Colonic mucosa (tissue), 4 donors: ENCODE data around the gene ACER3. TPM values are rescaled to one million over a fixed set of nuclear protein-coding genes. Genes with fewer than 3 reads are reported as not detected.

Experiments
- DNase-seq: peaks from one replicate; pipeline ENCODE4 v3.0.0-alpha.2; 2020
- H3K27ac ChIP-seq: fragments of 200-600 bp; one replicate; pipeline ENCODE4 v1.8.0; 2021
- H3K27me3 ChIP-seq: fragments of 200-600 bp; one replicate; pipeline ENCODE4 v1.8.0; 2021
- H3K36me3 ChIP-seq: fragments of 200-600 bp; one replicate; pipeline ENCODE4 v1.8.0; 2021
- H3K4me1 ChIP-seq: fragments of 200-600 bp; one replicate; pipeline ENCODE4 v1.8.0; 2021; ENCODE audit warnings: mild to moderate bottlenecking
- H3K4me3 ChIP-seq: fragments of 200-600 bp; one replicate; pipeline ENCODE4 v1.8.0; 2021
- H3K9ac ChIP-seq, 2 donors: one replicate each; pipeline ENCODE4 v1.7.0; 2013; ENCODE audit warnings: control low read depth in 2 of 2, low read depth in 2 of 2, low read length in 2 of 2
- H3K9me3 ChIP-seq: fragments of 200-600 bp; one replicate; pipeline ENCODE4 v1.8.0; 2021
- intact Hi-C: fragments of 100-400 bp; cut with DNase I; formaldehyde crosslinking; loops from one replicate; pipeline ENCODE4 v1.14.1; 2022
- total RNA-seq, 2 donors: library from RNA; stranded (reverse); fragmentation: NEBNext Ultra II Directional in 1 of 2; extraction: Animal tissue kit (Norgen Biotek cat#: 25700) in 1 of 2; gene quantifications; one replicate each; pipeline ENCODE4 v1.2.1, GENCODE V29; 2021
- TF ChIP-seq, protein P1 (sequence below): fragments of 200-600 bp; IDR thresholded peaks from one replicate; pipeline ENCODE4 v1.8.0; 2022; ENCODE audit warnings: antibody characterized with exemption, mild to moderate bottlenecking
- donor health status: healthy.
- donor health status: DM: no; HTN: no; CAD: no.
- donor health status: DM: no; HTN: no; CAD: no.

ACER3 gene
- total RNA-seq, 2 donors from 2014 or later: 25.0 to 36.4 TPM

DNA sequence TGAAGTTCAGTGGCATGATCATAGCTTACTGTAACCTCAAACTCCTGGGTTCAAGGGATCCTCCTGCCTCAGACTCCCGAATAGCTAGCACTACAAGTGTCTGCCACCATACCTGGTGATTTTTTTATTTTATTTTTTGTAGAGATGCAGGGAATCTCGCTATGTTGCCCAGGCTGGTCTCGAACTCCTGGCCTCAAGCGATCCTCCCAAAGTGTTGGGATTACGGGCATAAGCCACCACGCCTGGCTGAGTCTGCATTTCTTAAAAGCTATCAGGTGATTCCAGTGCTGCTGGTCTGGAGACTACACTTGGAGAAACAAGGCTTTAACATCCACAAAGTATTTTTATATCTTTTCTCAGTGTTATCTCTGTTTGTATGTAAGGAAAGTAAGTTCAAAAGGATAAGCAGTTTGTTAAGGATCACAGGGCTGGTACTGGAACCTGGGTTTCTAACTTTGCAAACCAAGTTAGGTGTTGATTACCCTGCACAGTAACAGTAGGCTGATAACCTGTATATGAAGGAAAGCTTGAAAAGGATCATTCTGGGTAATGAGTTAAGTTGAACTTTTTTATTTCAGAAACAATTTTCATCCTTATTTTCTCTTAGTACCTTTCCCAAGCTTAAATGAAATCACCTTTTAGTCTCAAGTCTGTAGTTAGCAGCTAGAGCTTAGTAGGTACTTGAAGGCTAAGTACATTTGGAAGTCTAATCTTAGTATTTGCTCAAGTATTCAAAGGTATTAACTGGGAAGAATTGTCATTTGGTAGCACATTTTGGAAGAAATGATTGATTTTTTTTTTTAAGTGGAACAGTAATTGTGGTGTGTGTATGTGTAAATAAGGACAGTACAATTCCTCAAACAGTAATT lies 12.5 kb downstream of the ACER3 start:
- intact Hi-C loops: no loop called here
- H3K36me3 ChIP-seq: no peaks in the 10 kb centered on the region

DNA sequence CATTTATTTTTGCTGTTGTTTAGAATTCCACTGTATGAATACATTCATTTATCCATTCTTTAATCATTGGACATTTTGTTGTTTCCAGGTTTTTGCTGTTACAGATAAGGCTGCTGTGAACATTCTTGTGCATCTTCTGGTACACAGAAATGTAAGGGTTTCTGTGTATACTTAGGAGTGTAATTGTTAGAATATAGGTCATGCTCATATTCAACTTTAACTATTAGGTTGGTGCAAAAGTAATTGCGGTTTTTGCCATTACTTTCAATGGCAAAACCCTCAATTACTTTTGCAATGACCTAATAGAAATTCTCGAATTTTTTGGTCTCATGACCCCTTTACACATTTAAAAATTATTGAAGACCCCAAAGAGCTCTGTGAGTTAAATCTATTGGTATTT lies 17.3 kb downstream of the ACER3 start:
- no peak for DNase-seq
- Histone ChIP-seq H3K27me3 (no peaks in the 10 kb centered on the region), H3K9me3 (no peaks in the 10 kb centered on the region)

More for the DNA sequence above, 12.5 kb downstream of the ACER3 start:
- H3K27me3 ChIP-seq: no peaks in the 10 kb centered on the region
- H3K27ac ChIP-seq: no peak overlapping the region
- TF ChIP-seq, protein P1, sequence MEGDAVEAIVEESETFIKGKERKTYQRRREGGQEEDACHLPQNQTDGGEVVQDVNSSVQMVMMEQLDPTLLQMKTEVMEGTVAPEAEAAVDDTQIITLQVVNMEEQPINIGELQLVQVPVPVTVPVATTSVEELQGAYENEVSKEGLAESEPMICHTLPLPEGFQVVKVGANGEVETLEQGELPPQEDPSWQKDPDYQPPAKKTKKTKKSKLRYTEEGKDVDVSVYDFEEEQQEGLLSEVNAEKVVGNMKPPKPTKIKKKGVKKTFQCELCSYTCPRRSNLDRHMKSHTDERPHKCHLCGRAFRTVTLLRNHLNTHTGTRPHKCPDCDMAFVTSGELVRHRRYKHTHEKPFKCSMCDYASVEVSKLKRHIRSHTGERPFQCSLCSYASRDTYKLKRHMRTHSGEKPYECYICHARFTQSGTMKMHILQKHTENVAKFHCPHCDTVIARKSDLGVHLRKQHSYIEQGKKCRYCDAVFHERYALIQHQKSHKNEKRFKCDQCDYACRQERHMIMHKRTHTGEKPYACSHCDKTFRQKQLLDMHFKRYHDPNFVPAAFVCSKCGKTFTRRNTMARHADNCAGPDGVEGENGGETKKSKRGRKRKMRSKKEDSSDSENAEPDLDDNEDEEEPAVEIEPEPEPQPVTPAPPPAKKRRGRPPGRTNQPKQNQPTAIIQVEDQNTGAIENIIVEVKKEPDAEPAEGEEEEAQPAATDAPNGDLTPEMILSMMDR: no peak
- H3K4me3 ChIP-seq: no peak overlapping the region
- no peaks in the 10 kb centered on the region for H3K4me1 ChIP-seq
- H3K9ac ChIP-seq: no peak overlapping the region
- no peaks in the 10 kb centered on the region for H3K9me3 ChIP-seq
- DNase-seq: no peak

DNA sequence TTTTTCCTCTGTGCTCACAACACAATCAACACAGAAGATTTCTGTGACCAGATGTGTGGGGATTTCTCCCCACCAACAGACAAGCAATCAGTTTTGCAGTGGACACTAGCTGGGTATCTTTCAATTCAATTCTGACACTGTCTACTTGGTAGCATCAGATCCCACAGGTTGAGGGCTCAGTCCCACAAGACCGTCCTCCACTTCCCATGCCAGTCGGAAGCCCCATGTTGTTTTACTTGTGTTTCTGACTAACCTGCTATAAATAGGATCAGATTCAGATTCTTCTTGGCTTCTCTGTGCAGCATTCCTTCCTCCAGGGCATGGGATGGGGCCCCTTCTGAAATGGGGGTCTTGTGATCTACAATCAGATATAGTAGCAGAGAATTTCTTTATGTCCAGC lies 19.6 kb downstream of the ACER3 start:
- intact Hi-C loops: no loop called here
- no peak overlapping the region for H3K9ac ChIP-seq
- TF ChIP-seq, protein P1: no peak
- H3K9me3 ChIP-seq: no peaks in the 10 kb centered on the region
- no peaks in the 10 kb centered on the region for H3K4me1 ChIP-seq
- H3K4me3 ChIP-seq: no peak overlapping the region
- no peaks in the 10 kb centered on the region for H3K27me3 ChIP-seq
- no peak for DNase-seq
- no peak overlapping the region for H3K27ac ChIP-seq
- H3K36me3 ChIP-seq: no peaks in the 10 kb centered on the region

More for the DNA sequence above, 17.3 kb downstream of the ACER3 start:
- no peaks in the 10 kb centered on the region for H3K36me3 ChIP-seq
- intact Hi-C loops: no loop called here
- TF ChIP-seq, protein P1: no peak
- no peak overlapping the region for H3K9ac ChIP-seq
- H3K4me1 ChIP-seq: no peaks in the 10 kb centered on the region
- H3K4me3 ChIP-seq: no peak overlapping the region
- no peak overlapping the region for H3K27ac ChIP-seq

DNA sequence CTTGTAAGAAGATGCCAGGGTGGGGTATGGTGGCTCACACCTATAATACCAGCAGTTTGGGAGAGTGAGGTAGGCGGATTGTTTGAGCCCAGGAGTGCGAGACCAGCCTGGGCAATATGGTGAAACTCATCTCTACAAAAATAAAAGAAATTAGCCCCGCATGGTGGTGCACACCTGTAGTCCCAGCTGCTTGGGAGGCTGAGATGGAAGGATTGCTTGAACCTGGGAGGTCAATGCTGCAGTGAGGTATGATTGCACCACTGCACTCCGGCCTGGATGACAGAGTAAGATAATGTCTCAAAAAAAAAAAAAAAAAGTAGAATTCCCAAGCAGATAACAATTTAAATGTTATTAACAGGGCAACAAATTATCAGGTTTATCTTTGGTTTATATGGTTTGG lies 20.2 kb downstream of the ACER3 start:
- no peak overlapping the region for H3K4me3 ChIP-seq
- no peaks in the 10 kb centered on the region for H3K4me1 ChIP-seq
- H3K9ac ChIP-seq: no peak overlapping the region
- H3K9me3 ChIP-seq: no peaks in the 10 kb centered on the region
- intact Hi-C loops: no loop called here
- TF ChIP-seq, protein P1: no peak
- H3K36me3 ChIP-seq: no peaks in the 10 kb centered on the region
- no peak overlapping the region for H3K27ac ChIP-seq
- no peak for DNase-seq
- H3K27me3 ChIP-seq: no peaks in the 10 kb centered on the region

DNA sequence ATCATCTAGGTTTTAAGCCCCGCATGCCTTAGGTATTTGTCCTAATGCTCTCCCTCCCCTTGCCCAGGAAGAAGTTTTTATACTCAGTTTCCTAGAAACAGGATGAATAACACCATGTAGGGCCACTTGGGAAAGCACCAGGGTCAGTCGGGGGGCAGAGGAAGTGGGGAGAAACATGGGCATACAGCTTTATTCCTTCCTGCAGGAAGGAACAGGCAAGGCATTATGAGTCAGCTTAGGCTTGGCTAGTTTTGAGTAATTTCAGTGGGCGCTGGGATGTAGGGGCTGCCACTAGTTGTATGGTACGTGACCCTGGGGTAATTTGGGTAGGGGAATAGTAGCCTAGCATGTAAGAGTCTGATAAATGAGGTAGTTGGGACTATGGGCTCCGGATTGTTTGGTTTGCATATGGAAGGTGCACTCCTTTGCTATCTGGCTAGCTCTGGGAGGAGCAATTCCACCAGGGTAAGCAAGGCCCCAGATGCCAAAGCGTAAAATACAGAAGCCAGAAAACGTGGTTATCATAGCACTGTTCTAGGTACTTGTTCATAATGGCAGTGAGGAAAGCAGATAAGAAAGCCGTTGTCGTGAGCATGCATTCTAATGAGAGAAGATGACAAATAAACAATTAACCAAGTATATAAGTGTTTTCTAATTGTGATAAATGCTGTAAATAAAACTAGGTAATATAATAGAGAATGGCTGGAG lies 24.8 kb downstream of the ACER3 start:
- no peak for DNase-seq
- no peak overlapping the region for H3K4me3 ChIP-seq
- no peaks in the 10 kb centered on the region for H3K9me3 ChIP-seq
- H3K27me3 ChIP-seq: no peaks in the 10 kb centered on the region
- H3K36me3 ChIP-seq: no peaks in the 10 kb centered on the region
- H3K27ac ChIP-seq: no peak overlapping the region
- intact Hi-C loops: no loop called here
- TF ChIP-seq, protein P1: no peak
- H3K4me1 ChIP-seq: no peaks in the 10 kb centered on the region
- no peak overlapping the region for H3K9ac ChIP-seq
